EH (cell line): ENCODE results near the gene CLCF1.

Source experiments
- DNase-seq: peaks from one replicate; pipeline ENCODE4 v3.0.0-alpha.2; 2015; ENCODE audit warnings: low read depth

The CLCF1 gene

DNA sequence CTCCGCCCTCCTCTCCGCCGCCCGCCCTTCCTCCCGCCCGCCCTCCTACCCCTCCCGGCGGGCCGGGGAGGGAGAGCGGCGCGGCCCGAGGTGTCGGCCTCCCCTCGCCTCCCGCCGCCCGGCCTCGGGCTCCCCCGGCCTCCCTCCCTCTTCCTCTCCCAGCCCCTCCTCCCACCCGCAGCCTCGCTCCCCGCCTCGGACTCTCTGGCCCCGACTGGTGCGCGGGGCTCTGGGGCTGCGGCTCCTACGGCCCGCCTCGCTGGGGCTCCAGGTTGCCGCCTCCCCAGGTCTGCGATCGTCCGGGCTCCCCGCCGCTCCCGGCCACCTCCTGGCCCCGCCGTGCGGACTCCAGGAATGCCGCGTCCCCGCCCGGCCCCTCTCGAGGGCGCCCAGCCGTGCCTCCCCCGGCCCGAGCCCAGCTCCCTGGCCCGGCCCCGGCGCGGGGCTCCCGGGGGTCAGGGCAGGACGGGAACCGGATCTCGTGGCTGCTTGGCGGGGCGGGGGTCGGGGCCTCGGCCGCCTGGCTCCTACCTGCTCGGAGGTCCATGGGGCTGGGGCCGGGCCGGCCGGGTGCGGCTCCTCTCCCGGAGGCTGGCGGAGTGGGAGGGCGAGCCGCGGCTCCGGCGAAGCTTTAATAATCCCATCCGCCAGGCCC, at the start of gene CLCF1:
CLCF1 (minus strand) TSS at position 606 of the 655 bp plus-strand sequence; CDS start at position 547, 59 bp downstream.
- DNase-seq: peak; percentile 79

DNA sequence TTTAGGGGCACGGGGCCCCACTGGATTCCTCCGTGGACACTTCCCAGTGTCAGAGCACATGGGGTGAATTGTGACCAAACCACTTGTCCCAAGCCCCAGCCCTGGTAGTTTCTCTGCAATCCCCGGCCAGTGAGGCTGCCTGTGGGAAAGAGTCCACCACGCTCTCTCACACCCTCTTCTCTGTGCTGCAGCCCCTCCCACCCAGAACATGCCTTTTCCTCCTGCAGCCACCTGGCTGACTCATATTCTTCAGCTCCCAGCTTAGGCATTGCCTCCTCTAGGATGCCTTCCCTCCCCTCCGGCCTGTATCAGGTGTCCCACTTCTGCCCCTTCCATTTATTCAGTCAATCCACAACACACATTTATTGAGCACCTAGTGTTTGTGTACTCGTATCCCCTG, 49.5 kb upstream of the CLCF1 start:
- DNase-seq: no peak

- no peak for DNase-seq
Measured at GRCh38 chr11:67421430-67422031, 48.1 kb upstream of the CLCF1 start.

- DNase-seq: peak; percentile 91
Measured at GRCh38 chr11:67420646-67421429, 47.4 kb upstream of the CLCF1 start.

DNA sequence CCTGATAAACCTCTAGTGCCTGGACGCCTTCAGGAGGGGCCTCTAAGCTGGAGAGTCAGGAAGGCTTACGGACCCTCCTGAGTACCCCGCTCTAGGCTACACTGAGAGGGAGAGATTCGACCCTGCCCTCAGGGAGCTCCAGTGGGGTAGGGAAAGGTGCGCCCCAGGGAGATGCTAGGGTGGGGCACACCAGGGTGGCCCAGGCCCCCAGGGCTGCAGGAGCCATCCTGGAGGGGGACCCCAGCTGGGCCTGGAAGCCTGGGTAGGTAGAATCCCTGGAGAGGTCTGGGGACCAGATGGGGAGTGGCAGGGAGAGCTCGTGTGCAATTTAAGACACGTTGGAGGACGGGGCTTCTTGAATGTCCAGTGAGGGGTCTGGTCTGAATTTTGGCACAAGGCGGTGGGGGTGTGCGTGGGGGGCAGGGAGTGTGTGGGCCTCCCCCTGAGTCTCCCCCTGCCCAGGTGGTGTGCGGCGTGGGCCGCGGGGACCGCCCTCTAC, 46.8 kb upstream of the CLCF1 start:
- DNase-seq: no peak

DNA sequence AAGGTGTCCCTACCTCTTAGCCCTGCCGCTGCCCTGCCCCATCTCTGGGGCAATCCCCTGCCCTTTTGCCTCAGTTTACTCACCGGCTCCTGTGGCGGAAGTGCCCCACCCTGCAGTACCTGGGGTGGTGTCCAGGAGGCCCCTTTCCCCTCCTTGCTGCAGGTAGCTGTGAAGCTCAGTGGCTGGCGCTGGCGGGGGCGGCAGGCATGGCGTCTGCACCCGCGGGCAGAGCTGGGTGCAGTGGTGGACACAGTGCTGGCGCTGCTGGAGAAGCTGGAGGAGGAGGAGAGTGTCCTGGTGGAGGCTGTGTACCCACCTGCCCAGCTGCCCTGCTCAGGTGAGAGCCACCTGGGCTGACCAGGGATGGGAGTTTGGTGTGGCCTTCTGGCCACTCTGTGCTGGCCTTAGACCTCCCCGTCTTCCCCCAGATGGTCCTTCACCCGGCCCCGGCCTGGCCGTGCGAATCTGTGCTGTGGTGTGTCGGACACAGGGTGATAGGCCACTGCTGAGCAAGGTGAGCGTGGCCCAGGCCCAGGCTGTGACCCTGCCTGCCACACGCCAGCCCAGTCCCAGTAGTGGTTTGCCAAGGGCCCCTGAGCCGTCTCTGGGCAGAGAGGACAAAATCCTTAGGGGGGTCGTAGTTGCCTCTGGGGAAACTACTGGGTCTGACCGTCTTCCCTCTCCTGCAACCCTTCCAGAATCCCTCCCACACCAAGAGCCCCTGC, 46.1 kb upstream of the CLCF1 start:
- no peak for DNase-seq

- no peak for DNase-seq
Measured at GRCh38 chr11:67418476-67419281, 45.3 kb upstream of the CLCF1 start.

DNA sequence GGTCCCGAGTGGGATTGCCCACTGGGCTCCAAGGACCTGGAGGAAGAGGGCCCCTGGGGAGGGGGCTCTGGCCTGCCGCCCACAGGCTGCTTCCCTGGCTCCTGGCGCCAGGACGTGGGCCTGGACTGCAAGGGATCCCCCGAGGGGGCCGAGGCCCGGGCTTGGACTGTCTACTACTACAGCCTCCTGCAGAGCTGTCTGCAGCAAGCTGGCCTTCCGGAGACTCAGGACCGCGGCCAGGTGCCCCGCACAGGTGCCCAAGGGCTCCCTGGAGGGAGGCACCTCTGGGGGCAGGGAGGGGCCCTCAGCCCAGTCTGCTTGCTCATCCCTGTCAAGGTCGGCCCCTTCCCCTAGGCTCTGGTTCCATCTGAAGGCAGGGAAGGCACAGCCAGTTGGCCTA, 44.0 kb upstream of the CLCF1 start:
- DNase-seq: no peak

- peak; percentile 27 for DNase-seq
Measured at GRCh38 chr11:67416416-67417335, 43.3 kb upstream of the CLCF1 start.

DNA sequence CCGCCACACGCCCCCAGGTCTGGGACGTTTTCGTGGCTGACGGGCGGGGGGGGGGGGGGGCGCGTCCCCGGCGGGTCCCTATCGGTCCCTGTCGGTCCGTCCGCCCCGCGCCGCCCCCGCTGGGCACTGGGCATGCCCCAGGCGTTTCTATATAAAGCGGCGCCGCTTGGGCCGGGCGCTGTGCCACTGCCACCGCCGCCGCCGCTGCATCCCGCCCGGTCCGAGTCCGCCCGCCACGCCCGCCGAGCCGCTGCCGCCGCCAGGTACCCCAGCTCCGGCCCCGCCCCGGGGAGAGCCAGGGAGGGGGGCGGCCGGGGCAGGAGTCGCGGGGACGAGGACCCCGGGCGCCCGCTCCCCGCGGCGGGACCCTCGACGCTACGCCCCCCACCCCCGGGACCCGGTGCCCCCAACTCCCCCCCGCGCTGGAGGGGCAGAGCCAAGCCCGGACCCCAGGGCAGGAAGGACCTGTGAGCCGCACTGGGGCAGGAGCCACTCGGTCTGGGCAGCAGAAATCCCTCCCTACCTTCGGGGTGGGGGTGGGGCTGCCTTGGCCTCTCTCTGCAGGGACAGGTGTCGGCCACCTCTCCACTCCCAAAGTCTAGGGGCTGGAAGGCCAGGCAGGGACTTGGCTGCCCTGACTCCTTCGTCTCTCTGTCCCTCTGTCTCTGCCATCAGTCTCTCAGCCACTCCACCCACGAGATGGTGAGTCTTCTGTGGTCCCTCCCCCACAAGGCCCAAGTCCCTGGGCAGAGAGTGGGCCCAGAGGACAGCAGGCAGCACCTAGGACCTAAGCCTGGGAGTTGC, 42.3 kb upstream of the CLCF1 start, which contains the start of gene CARNS1:
CARNS1 (plus strand) TSS at position 178 of the 804 bp plus-strand sequence; CDS start at position 700, 522 bp downstream.
- no peak for DNase-seq

GRCh38 chr11:67413266-67413849, 40.0 kb upstream of the CLCF1 start:
- DNase-seq: no peak

DNA sequence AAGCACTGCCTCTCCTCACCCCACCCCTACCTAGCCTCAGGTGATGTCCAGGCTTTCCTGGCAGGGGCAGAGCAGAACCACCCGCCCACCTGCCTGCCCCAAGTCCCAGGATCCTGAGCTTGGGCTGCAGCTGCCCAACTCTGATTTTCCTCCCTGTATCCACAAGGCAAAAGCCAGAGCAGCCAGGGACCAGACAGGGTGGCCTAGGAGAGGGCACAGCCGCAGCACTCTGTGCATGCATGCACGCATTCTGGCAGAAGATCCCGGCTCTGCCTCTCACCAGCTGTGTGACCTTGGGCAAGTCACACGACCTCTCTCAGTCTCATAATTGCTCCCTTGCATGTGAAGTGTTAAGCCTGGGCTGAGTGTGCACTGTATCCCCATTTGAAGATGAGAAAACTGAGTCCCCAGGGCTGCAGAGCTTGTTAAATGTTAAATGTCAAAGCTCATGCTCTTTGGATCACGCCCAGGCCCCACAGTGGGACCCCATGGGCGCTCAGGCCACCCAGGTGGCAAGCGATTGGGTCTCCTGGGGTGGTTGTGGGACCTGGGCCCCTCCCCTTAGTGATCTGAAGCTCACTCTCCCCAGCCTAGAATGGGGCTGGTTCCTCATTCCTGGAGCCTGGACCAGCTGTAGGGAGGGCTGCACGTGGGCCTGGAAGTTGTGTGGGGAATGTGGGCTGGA, 39.2 kb upstream of the CLCF1 start:
- DNase-seq: no peak

- no peak for DNase-seq
Measured at GRCh38 chr11:67411785-67412152, 38.4 kb upstream of the CLCF1 start.

DNA sequence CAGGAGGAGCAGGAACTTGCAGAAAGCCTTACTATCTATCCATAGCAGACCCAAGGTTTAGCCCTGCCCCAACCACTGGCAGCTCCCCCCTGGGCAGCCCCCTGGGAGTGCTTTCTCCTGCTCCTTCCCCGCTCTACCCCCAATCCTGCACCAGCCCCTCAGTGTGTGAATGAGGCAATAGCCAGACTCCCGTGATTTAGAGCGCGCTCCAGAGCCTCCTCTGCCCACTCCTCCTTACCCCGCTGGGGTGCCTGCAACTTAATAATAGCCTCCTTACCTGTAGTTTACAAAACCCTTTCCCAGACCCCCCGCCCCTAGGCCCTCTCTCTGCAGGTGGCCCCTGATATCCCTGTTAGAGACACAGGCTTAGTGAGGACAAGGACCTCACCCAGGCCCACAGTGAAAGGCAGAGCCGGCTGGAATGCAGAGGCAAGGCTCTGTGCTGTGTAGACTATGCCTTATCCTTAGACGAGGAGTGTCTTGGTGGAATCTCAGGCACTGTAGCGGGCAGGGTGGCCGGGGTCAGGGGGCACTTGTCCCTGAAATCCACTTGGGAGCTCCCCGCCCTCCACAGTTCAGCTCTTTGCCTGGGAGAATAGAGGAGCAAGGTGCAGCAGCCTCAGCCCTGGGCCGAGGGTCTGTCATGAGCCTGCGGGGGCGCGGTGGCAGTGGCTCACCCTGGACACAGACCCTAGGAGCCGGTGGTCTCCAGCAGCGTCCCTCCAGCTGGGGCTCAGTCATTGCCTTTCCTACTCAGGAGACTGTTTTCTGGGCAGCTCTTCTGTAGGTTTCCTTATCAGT, 37.8 kb upstream of the CLCF1 start:
- no peak for DNase-seq

- no peak for DNase-seq
Measured at GRCh38 chr11:67410369-67410831, 37.0 kb upstream of the CLCF1 start.

DNA sequence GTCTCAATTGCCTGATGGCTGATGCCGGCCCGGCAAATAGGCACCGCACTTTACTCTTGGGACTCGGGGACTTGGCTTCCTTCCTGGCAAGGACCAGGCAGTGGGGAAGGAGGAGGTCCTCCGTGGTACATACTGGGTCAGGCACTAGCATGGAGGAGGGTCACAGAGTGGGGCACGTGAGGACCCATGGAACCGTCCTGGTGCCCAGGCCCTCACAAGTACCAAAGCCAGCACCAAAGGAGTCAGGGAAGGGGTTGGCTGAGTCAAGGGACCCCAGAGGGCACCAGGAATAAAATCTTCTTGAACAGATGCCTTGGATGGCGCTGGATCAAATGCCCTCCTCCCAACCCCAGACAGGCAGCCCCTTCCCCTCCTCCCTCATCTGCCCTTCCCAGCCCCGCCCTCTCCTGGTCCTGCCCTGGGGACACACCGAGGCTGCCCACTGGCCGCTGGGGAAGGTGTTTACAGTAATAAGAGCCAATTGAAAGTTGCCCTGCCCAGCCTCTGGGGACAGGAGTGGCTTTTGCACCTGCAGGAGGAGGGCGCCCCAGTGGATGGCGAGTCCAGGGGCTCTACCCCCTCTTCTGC, 36.5 kb upstream of the CLCF1 start:
- DNase-seq: no peak

- no peak for DNase-seq
Measured at GRCh38 chr11:67409261-67409666, 35.9 kb upstream of the CLCF1 start.
